WI38 (cell line): ENCODE results near the gene ATF6.

Experiments
- H3K4me3 ChIP-seq: 2 replicates; pipeline ENCODE4 v1.5.1; 2011; ENCODE audit warnings: low read depth, mild to moderate bottlenecking, control low read depth, low read length
- TF ChIP-seq, protein P1 (sequence below): IDR thresholded peaks from 2 replicates; pipeline ENCODE4 v1.5.1; 2012; ENCODE audit warnings: low read depth, mild to moderate bottlenecking, control low read depth, low read length

ATF6 gene

DNA sequence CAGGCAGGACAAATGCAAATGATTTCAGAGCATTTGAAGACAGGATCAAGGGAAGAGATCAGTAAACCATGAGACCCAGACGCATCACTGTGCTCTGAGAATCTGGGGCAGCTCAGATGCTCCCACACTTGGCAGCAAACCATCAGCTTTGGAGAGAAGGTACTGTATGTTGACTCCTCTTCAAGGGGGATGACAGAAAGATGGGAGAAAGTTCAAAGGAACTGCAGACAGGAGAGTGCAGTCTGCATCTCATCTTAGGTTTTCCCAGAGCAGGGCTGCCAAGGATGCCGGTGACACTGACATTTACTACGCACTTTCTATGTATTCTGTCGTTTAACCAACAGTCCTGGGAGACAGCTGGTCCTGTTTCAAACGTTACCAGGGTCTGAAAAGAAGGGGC is 221.8 kb downstream of the ATF6 start:
- TF ChIP-seq, protein P1, sequence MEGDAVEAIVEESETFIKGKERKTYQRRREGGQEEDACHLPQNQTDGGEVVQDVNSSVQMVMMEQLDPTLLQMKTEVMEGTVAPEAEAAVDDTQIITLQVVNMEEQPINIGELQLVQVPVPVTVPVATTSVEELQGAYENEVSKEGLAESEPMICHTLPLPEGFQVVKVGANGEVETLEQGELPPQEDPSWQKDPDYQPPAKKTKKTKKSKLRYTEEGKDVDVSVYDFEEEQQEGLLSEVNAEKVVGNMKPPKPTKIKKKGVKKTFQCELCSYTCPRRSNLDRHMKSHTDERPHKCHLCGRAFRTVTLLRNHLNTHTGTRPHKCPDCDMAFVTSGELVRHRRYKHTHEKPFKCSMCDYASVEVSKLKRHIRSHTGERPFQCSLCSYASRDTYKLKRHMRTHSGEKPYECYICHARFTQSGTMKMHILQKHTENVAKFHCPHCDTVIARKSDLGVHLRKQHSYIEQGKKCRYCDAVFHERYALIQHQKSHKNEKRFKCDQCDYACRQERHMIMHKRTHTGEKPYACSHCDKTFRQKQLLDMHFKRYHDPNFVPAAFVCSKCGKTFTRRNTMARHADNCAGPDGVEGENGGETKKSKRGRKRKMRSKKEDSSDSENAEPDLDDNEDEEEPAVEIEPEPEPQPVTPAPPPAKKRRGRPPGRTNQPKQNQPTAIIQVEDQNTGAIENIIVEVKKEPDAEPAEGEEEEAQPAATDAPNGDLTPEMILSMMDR, result no peak
- no peak overlapping the region for H3K4me3 ChIP-seq

DNA sequence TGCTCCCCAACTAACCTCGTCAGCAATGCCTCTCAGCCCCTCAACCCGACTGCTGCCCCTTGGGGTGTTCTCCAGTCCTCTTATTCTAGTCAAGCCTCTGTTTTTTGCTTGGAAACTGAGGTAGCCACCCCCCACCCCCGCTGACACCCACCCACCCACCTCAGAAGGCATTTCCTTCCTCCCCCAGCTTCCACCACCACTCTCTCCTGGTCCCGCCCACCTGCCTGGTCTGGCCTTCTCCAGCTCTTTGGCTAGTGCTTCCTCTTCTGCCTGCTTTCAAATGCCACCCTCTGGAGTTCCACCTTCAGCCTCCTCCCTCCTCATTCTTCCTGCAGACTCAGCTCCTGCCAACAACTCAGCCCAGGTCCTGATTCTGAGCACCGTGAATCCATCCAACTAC is 222.3 kb downstream of the ATF6 start:
- TF ChIP-seq, protein P1, result no peak
- H3K4me3 ChIP-seq, result no peak overlapping the region

DNA sequence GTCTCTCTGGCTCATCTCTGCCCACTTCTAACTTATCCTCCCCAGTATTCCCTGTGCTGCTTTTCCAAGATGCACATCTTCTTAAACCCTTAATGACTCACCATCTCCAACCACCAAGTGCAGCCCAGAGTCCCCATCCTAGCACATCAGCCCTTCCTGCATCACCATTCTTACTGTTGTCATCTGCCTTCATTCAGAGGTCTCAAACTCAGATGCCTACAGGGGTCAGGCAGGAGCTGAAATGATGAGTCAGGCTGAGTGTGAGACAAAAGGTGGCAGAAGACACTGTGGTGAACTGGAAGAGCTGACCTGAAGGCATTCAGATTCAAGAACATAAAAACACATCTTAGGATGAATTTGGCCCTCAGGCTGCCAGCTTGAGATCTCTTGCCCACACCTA is 223.0 kb downstream of the ATF6 start:
- TF ChIP-seq, protein P1, result no peak
- H3K4me3 ChIP-seq, result no peak overlapping the region

DNA sequence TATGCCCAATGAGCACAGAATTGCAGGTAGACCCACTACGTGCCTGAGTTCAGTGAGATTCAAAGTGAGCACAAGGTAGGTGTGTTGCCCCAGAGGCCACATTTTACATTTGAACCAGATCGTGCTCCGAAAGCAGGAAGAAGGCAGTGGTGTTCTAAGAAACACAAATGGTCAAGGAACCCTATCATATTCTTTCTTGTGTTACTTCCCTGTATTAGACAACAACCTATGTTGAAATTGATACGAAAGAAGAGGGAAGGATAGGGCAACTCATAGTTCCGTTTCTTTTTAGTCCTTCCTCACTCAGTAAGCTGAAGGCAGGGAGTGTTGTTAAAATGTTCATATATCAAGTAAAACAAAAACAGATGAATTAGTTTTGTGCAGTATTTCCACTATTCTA is 223.7 kb downstream of the ATF6 start:
- H3K4me3 ChIP-seq, result no peak overlapping the region
- TF ChIP-seq, protein P1, result no peak

DNA sequence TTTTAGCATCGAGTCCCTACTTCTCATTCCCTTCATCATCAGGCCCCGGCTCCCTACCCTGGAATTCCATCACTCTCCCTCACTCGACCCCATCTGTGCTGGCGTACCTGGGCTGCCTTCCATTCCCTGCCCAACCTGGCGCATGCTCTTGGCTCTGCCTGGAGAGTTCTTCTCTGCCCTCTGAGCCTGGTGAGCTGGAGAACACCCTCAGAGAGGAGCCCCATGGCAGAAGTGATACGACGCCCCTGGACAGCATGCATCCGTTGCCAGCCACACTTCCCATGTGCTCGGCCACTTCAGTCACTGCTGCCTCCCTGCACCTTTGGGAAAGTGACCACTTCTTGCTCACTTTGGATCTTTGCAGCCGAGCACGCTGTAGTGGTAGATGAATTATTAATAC is 227.5 kb downstream of the ATF6 start:
- TF ChIP-seq, protein P1, result no peak
- H3K4me3 ChIP-seq, result no peak overlapping the region

DNA sequence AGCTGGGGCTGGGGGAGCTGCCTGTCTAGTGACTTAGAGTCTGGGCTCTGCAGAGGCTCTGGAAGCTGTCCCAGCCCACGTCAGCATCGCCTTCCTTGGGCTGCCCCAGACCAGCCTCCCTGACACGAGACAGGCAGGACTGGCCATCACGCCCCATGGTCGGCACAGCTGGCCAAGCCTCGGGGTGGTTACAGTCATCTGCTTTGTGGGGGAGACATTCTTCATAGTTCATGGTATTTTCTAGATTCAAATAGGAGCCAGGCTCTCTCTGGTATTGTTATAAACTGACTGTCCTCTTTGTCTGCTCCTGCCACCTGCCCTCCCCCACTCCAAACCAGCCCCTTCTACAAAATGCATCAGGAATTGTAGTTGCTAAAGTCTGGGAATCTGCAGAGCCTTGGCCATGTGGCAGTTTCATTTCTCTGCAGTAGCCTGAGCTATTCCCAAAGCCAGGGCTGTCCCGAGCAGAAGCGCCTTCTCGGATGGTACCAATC is 228.1 kb downstream of the ATF6 start:
- TF ChIP-seq, protein P1, result no peak
- H3K4me3 ChIP-seq, result no peak overlapping the region

DNA sequence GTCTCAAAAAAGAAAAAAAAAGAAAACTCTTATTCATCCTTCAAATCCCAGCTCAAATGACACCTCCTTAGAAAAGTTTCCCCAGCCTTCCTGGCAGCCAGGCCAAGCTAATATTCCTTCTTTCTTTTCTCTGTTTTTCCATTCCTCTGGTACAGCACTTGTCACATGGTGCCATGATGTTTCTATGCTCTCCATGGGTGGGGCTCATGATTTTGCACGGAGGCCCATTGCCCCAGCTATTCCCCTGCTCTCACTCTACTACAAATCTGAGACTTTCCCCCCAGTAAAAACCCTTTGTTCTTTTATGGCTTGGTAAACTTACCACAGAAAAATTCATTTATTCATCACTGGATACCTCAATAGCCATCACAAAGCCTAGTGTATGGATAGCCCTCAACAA is 231.0 kb downstream of the ATF6 start:
- TF ChIP-seq, protein P1, result no peak

More for the DNA sequence above, 231.0 kb downstream of the ATF6 start:
- no peak overlapping the region for H3K4me3 ChIP-seq
